ENCODE results near the gene NUDT22. TPM values are rescaled to one million over a fixed set of nuclear protein-coding genes. Genes with fewer than 3 reads are reported as not detected.

NUDT22 gene
- polyA plus RNA-seq, 1 donor from 2014 or later = 47.3 TPM

GRCh38 chr11:64220271-64220670, 5.8 kb upstream of the NUDT22 start:
- no peaks in the 10 kb centered on the region for H3F3A ChIP-seq (ENCODE audit: insufficient read depth, low read length, poor library complexity, severe bottlenecking)
- no peaks in the 10 kb centered on the region for H3K36me3 ChIP-seq (ENCODE audit: insufficient read depth, low read length)
- no peak overlapping the region for H3K4me2 ChIP-seq (ENCODE audit: low read length)
- H3K79me2 ChIP-seq (replicated peaks; ENCODE audit: insufficient read depth, low read length) = no peaks in the 10 kb centered on the region
- H4K20me1 ChIP-seq (ENCODE audit: insufficient read depth) = no peaks in the 10 kb centered on the region
- no peaks in the 10 kb centered on the region for H3K27me3 ChIP-seq (ENCODE audit: insufficient read depth, low read depth, low read length)
- H3K9ac ChIP-seq (ENCODE audit: low read length) = no peak overlapping the region
- H3K4me3 ChIP-seq (ENCODE audit: low read length) = no peak overlapping the region
- no peaks in the 10 kb centered on the region for H3K9me3 ChIP-seq (ENCODE audit: low read length)
- no peak overlapping the region for H3K27ac ChIP-seq (ENCODE audit: low read length)
- no peaks in the 10 kb centered on the region for H3K9me2 ChIP-seq (ENCODE audit: insufficient read depth, low read length)
- H2AFZ ChIP-seq (ENCODE audit: low read depth, low read length) = no peak overlapping the region
- no peak for TF ChIP-seq CTCF (IDR thresholded peaks at IDR 0.05; ENCODE audit: poor library complexity, severe bottlenecking)
- no peak for TF ChIP-seq SMC3 (conservative IDR thresholded peaks at IDR 0.05; ENCODE audit: poor library complexity)
- no peak for TF ChIP-seq MXI1 (conservative IDR thresholded peaks at IDR 0.05; ENCODE audit: poor library complexity, severe bottlenecking)
- TF ChIP-seq, protein P1, sequence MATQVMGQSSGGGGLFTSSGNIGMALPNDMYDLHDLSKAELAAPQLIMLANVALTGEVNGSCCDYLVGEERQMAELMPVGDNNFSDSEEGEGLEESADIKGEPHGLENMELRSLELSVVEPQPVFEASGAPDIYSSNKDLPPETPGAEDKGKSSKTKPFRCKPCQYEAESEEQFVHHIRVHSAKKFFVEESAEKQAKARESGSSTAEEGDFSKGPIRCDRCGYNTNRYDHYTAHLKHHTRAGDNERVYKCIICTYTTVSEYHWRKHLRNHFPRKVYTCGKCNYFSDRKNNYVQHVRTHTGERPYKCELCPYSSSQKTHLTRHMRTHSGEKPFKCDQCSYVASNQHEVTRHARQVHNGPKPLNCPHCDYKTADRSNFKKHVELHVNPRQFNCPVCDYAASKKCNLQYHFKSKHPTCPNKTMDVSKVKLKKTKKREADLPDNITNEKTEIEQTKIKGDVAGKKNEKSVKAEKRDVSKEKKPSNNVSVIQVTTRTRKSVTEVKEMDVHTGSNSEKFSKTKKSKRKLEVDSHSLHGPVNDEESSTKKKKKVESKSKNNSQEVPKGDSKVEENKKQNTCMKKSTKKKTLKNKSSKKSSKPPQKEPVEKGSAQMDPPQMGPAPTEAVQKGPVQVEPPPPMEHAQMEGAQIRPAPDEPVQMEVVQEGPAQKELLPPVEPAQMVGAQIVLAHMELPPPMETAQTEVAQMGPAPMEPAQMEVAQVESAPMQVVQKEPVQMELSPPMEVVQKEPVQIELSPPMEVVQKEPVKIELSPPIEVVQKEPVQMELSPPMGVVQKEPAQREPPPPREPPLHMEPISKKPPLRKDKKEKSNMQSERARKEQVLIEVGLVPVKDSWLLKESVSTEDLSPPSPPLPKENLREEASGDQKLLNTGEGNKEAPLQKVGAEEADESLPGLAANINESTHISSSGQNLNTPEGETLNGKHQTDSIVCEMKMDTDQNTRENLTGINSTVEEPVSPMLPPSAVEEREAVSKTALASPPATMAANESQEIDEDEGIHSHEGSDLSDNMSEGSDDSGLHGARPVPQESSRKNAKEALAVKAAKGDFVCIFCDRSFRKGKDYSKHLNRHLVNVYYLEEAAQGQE (IDR thresholded peaks at IDR 0.05; ENCODE audit: borderline replicate concordance) = no peak
- no peak for TF ChIP-seq RAD21 (conservative IDR thresholded peaks at IDR 0.05)
- TF ChIP-seq TAF1 (IDR thresholded peaks at IDR 0.05; ENCODE audit: low read depth) = no peak
- TF ChIP-seq EZH2 (IDR thresholded peaks at IDR 0.05; ENCODE audit: borderline replicate concordance, insufficient read depth, low read length, poor library complexity, severe bottlenecking) = no peak
- no peak for TF ChIP-seq EP300 (conservative IDR thresholded peaks at IDR 0.05; ENCODE audit: poor library complexity, severe bottlenecking)
- TF ChIP-seq POLR2AphosphoS5 (IDR thresholded peaks at IDR 0.05) = no peak

DNA sequence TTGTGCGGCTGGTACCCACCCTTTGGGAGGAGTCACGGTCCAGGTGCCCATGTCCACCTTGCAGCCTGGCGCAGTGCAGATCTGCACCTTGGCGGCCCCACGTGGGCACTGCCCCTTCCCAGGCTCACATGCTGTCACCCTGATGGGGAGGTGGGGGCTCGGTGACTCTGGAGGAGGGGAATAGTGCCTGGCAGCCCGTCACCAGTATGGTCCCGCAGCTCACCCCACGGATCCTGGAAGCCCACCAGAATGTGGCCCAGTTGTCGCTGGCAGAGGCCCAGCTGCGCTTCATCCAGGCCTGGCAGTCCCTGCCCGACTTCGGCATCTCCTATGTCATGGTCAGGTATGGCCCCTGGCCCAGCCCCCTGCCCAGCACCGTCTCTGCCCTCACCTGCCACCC, 5.3 kb upstream of the NUDT22 start:
- Histone ChIP-seq H3K27me3 (ENCODE audit: insufficient read depth, low read depth, low read length) (no peaks in the 10 kb centered on the region), H4K20me1 (ENCODE audit: insufficient read depth) (no peaks in the 10 kb centered on the region), H3K4me3 (ENCODE audit: low read length) (no peak overlapping the region), H3K79me2 (replicated peaks; ENCODE audit: insufficient read depth, low read length) (peaks cover 3% of the 10 kb centered on the region), H3K4me2 (ENCODE audit: low read length) (no peak overlapping the region), H3F3A (ENCODE audit: insufficient read depth, low read length, poor library complexity, severe bottlenecking) (no peaks in the 10 kb centered on the region), H3K9ac (ENCODE audit: low read length) (no peak overlapping the region), H2AFZ (ENCODE audit: low read depth, low read length) (no peak overlapping the region), H3K9me3 (ENCODE audit: low read length) (no peaks in the 10 kb centered on the region), H3K9me2 (ENCODE audit: insufficient read depth, low read length) (no peaks in the 10 kb centered on the region), H3K36me3 (ENCODE audit: insufficient read depth, low read length) (no peaks in the 10 kb centered on the region), H3K27ac (ENCODE audit: low read length) (no peak overlapping the region)
- TF ChIP-seq MXI1 (conservative IDR thresholded peaks at IDR 0.05; ENCODE audit: poor library complexity, severe bottlenecking) (no peak), EZH2 (IDR thresholded peaks at IDR 0.05; ENCODE audit: borderline replicate concordance, insufficient read depth, low read length, poor library complexity, severe bottlenecking) (no peak), CTCF (IDR thresholded peaks at IDR 0.05; ENCODE audit: poor library complexity, severe bottlenecking) (no peak), POLR2AphosphoS5 (IDR thresholded peaks at IDR 0.05) (no peak), EP300 (conservative IDR thresholded peaks at IDR 0.05; ENCODE audit: poor library complexity, severe bottlenecking) (no peak), SMC3 (conservative IDR thresholded peaks at IDR 0.05; ENCODE audit: poor library complexity) (no peak), RAD21 (conservative IDR thresholded peaks at IDR 0.05) (no peak), TAF1 (IDR thresholded peaks at IDR 0.05; ENCODE audit: low read depth) (no peak)
- TF ChIP-seq, protein P1 (IDR thresholded peaks at IDR 0.05; ENCODE audit: borderline replicate concordance) = no peak

All from neural cell (in vitro differentiated cells).